Right atrium auricular region (tissue), 2 donors: ENCODE measurements around the gene DXO. TPM values are rescaled to one million over a fixed set of nuclear protein-coding genes. Genes with fewer than 3 reads are reported as not detected.

ENCODE experiments used
- DNase-seq: peaks from one replicate; pipeline ENCODE4 v3.0.0-alpha.2; 2019; ENCODE audit warnings: low spot score
- H3K27ac ChIP-seq, 2 donors: fragments of 200-600 bp; sonication (generic); 1 replicate in 1 of 2; 2 replicates in 1 of 2; pipeline ENCODE4 v1.5.1; 2016 to 2019
- H3K27me3 ChIP-seq, 2 donors: fragments of 200-600 bp; sonication (generic); one replicate each; pipeline versions ENCODE4 v1.5.1 to v1.6.0; 2017 to 2019
- H3K36me3 ChIP-seq: fragments of 200-600 bp; sonication (generic); one replicate; pipeline ENCODE4 v1.5.1; 2016
- H3K4me1 ChIP-seq, 2 donors: fragments of 200-600 bp; sonication (generic); one replicate each; pipeline versions ENCODE4 v1.5.1 to v1.6.0; 2017 to 2019
- H3K4me3 ChIP-seq, 2 donors: fragments of 200-600 bp; sonication (generic); 1 replicate in 1 of 2; 2 replicates in 1 of 2; pipeline ENCODE4 v1.5.1; 2017 to 2019; ENCODE audit warnings: mild to moderate bottlenecking in 1 of 2, moderate library complexity in 1 of 2
- H3K9me3 ChIP-seq, 2 donors: fragments of 200-600 bp; sonication (generic); one replicate each; pipeline ENCODE4 v1.5.1; 2019
- CTCF ChIP-seq, 2 donors: fragments of 200-600 bp; sonication (generic); IDR thresholded peaks; one replicate each; pipeline ENCODE4 v1.5.1; 2019; ENCODE audit warnings: antibody characterized with exemption in 2 of 2
- total RNA-seq, 2 donors: library from RNA; depleted of rRNA; stranded (reverse); fragments of >200 nt; gene quantifications; one replicate each; pipeline ENCODE4 v1.1.0, GENCODE V29; 2016

The DXO gene
- total RNA-seq, 2 donors from 2014 or later, result 12.1 to 14.1 TPM

GRCh38 chr6:31966506-31966905 lies 5.4 kb downstream of the DXO start:
- no peak for DNase-seq
- H3K27me3 ChIP-seq, result no peaks in the 10 kb centered on the region
- no peaks in the 10 kb centered on the region for H3K9me3 ChIP-seq
- H3K4me3 ChIP-seq, result no peak overlapping the region
- no peak for TF ChIP-seq CTCF (IDR thresholded peaks at IDR 0.05)
- peaks cover 79% of the 10 kb centered on the region for H3K36me3 ChIP-seq
- peaks cover 0 to 19% of the 10 kb centered on the region in 2 donors for H3K4me1 ChIP-seq
- H3K27ac ChIP-seq, result no peak overlapping the region

GRCh38 chr6:31965700-31966099 lies 6.2 kb downstream of the DXO start:
- no peak overlapping the region for H3K4me3 ChIP-seq
- no peak for TF ChIP-seq CTCF (IDR thresholded peaks at IDR 0.05)

GRCh38 chr6:31963921-31964320 lies 8.0 kb downstream of the DXO start:
- Histone ChIP-seq H3K9me3 (no peaks in the 10 kb centered on the region), H3K27ac (no peak overlapping the region), H3K4me3 (no peak overlapping the region), H3K27me3 (no peaks in the 10 kb centered on the region), H3K4me1 (peaks cover 0 to 10% of the 10 kb centered on the region in 2 donors), H3K36me3 (peaks cover 69% of the 10 kb centered on the region)
- TF ChIP-seq CTCF (IDR thresholded peaks at IDR 0.05), result no peak
- DNase-seq, result no peak

More at GRCh38 chr6:31965700-31966099, 6.2 kb downstream of the DXO start:
- no peaks in the 10 kb centered on the region for H3K9me3 ChIP-seq
- H3K27ac ChIP-seq, result no peak overlapping the region
- DNase-seq, result no peak
- H3K27me3 ChIP-seq, result no peaks in the 10 kb centered on the region
- H3K4me1 ChIP-seq, result peaks cover 0 to 10% of the 10 kb centered on the region in 2 donors
- peaks cover 86% of the 10 kb centered on the region for H3K36me3 ChIP-seq

- no peak for TF ChIP-seq CTCF (IDR thresholded peaks at IDR 0.05)
- H3K27ac ChIP-seq, result no peak overlapping the region
- H3K36me3 ChIP-seq, result peaks cover 50% of the 10 kb centered on the region
- no peak for DNase-seq
- H3K4me1 ChIP-seq, result peaks cover 0 to 20% of the 10 kb centered on the region in 2 donors
- H3K4me3 ChIP-seq, result no peak overlapping the region
- H3K9me3 ChIP-seq, result no peaks in the 10 kb centered on the region
- no peaks in the 10 kb centered on the region for H3K27me3 ChIP-seq
Measured at GRCh38 chr6:31961616-31962015, 10.3 kb downstream of the DXO start.

GRCh38 chr6:31958741-31959739 lies 12.9 kb downstream of the DXO start, which contains the start of the genes NELFE and SKIC2:
NELFE (minus strand) TSS chr6:31958971; CDS start chr6:31958446, 525 bp downstream.
SKIC2 (plus strand) TSS chr6:31959175; CDS start chr6:31959193, 18 bp downstream.
- no peak for TF ChIP-seq CTCF (IDR thresholded peaks at IDR 0.05)
- Histone ChIP-seq H3K27me3 (no peaks in the 10 kb centered on the region), H3K4me3 (peak within 1 kb of the TSS; percentile 82 to 89), H3K27ac (peak within 1 kb of the TSS; percentile 75 to 84), H3K4me1 (peaks cover 0 to 20% of the 10 kb centered on the region in 2 donors), H3K9me3 (no peaks in the 10 kb centered on the region), H3K36me3 (peaks cover 58% of the 10 kb centered on the region)
- peak; percentile 99 for DNase-seq
